ENCODE measurements around the gene ZBTB20.

GRCh38 chr3:114552527-114552812, 594.6 kb downstream of the ZBTB20 start:
- no peak for TF ChIP-seq CTCF (IDR thresholded peaks at IDR 0.05)
- no peak for TF ChIP-seq POLR2A (IDR thresholded peaks at IDR 0.05)
